ENCODE measurements around the gene SNRPA1.

Gene SNRPA1

GRCh38 chr15:101237251-101237650 is 57.8 kb downstream of the SNRPA1 start:
- DNase-seq: no peak

DNA sequence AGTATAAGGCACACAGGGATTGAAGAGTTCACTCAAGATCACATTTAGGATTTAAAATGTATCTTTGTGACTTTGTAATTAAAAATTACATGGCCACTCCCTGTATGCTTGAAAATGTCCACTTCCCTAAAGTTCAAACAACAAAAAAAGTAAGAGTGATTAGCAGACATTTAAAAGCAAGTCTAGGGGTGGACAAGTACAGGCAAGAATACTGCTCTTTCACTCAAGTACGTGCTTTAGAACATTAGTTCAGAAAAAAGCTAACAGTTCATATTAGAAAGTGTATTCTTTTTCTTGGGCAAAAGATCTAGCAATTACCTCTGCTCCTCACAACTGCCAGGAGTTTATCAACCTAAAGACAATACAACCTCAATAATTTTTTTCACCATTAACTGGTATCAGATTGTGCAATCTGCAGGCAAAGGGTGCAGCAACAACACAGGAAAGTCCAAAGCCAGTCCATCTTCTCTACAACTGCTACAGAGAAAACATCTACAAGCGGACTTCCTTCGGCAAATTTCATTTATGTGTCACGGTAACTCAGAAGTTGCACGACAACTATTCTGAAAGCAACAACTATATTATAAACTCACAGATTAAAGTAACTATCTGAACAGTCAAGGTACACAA is 61.3 kb downstream of the SNRPA1 start:
- DNase-seq: no peak

DNA sequence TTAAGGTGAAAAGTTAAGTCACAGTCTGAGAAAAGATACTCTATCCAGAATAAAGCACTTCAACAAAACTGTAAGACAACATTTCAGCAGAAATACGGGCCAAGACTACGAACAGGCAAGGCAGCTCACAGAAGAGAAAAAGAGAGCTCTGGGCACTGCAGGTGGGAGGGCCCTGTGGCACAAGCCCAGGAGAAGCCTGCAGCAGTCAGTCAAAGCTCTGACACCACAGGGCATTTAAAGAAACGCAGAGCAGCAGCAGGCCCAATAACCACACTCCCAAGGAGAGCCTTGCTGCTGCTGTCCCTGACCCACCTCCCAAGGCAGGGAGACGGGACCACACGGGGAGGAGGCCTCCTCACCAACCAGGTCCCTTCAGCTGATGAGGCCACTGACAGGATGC is 62.4 kb downstream of the SNRPA1 start:
- no peak for DNase-seq

Measured in fibroblast of skin of scalp (primary cell).